SHP77 (cell line): ENCODE results near the gene HCRT.
"Not testable (repeated sequence)": the region's sequence is repeated elsewhere in the genome, so short reads cannot be mapped to it uniquely, and the experiment has no call there.

Experiments
- DNase-seq, 2 experiments: peaks; one replicate each; lab custom pipeline; 2025; lab: John Stamatoyannopoulos, UW

HCRT gene

GRCh38 chr17:42179911-42180410 is 5.3 kb downstream of the HCRT start:
- no peak for DNase-seq

- DNase-seq, result no peak
Observed at GRCh38 chr17:42179335-42179734, 5.9 kb downstream of the HCRT start.

GRCh38 chr17:42178817-42179216 is 6.4 kb downstream of the HCRT start:
- peak; percentile 13 to 47 for DNase-seq

GRCh38 chr17:42177684-42178083 is 7.6 kb downstream of the HCRT start:
- no peak for DNase-seq

- DNase-seq, result no peak
Observed at GRCh38 chr17:42174126-42174783, 11.0 kb downstream of the HCRT start.

- DNase-seq, result no peak
Observed at GRCh38 chr17:42171831-42172230, 13.4 kb downstream of the HCRT start.

GRCh38 chr17:42169351-42169750 is 15.9 kb downstream of the HCRT start:
- no peak for DNase-seq

- no peak for DNase-seq
Observed at GRCh38 chr17:42167807-42168206, 17.4 kb downstream of the HCRT start.

GRCh38 chr17:42166196-42166763 is 19.0 kb downstream of the HCRT start:
- DNase-seq, result no peak

GRCh38 chr17:42165751-42166150 is 19.5 kb downstream of the HCRT start:
- DNase-seq, result no peak

- DNase-seq, result no peak
Observed at GRCh38 chr17:42163696-42164407, 21.4 kb downstream of the HCRT start.

- DNase-seq, result no peak
Observed at GRCh38 chr17:42163113-42163512, 22.1 kb downstream of the HCRT start.

GRCh38 chr17:42160531-42160910 is 24.7 kb downstream of the HCRT start:
- no peak for DNase-seq

GRCh38 chr17:42159796-42160530 is 25.3 kb downstream of the HCRT start:
- DNase-seq, result no peak

- DNase-seq, result no peak
Observed at GRCh38 chr17:42155614-42156045, 29.6 kb downstream of the HCRT start.

GRCh38 chr17:42153919-42154742 is 31.1 kb downstream of the HCRT start:
- no peak for DNase-seq

- no peak for DNase-seq
Observed at GRCh38 chr17:42146911-42147607, 38.2 kb downstream of the HCRT start.

- not testable (repeated sequence) for DNase-seq
Observed at GRCh38 chr17:42143138-42143537, 42.1 kb downstream of the HCRT start.

- no peak for DNase-seq
Observed at GRCh38 chr17:42142371-42142896, 42.8 kb downstream of the HCRT start.

- no peak for DNase-seq
Observed at GRCh38 chr17:42141382-42141781, 43.9 kb downstream of the HCRT start.

GRCh38 chr17:42140690-42141089 is 44.6 kb downstream of the HCRT start:
- DNase-seq, result not testable (repeated sequence)
